Measurements from ENCODE around the gene CD109. TPM values are rescaled to one million over a fixed set of nuclear protein-coding genes. Genes with fewer than 3 reads are reported as not detected.
A peak's percentile ranks its signal among the peaks of the same experiment; 100 is the strongest.

The CD109 gene
- total RNA-seq, 1 experiment from 2014 or later, result 0.18 TPM

GRCh38 chr6:73691512-73691911 is 4.5 kb upstream of the CD109 start:
- Histone ChIP-seq H3K4me3 (ENCODE audit: low read depth, low read length) (no peak overlapping the region), H3K27me3 (replicated peaks; ENCODE audit: control insufficient read depth, insufficient read depth, low read length) (no peaks in the 10 kb centered on the region), H3K4me1 (no peaks in the 10 kb centered on the region), H3K36me3 (ENCODE audit: control insufficient read depth, insufficient read depth, low read length) (no peaks in the 10 kb centered on the region), H3K9me3 (no peaks in the 10 kb centered on the region)
- no peak for DNase-seq
- CTCF ChIA-PET, result no interaction called here
- POLR2A ChIA-PET, result interaction anchor here (0.6 kb wide), 1 partner anchor 56 kb away, joined by 3 read pairs; no protein-coding TSS in a partner anchor
- no TSS peak for BruUV-seq (replicated peaks)
- H3K4me1 Mint-ChIP-seq (ENCODE audit: low read depth, unreplicated experiment), result no peaks in the 10 kb centered on the region
- H3K9me3 Mint-ChIP-seq (ENCODE audit: unreplicated experiment), result no peaks in the 10 kb centered on the region
- H3K4me3 Mint-ChIP-seq (ENCODE audit: unreplicated experiment), result no peak overlapping the region
- TF ChIP-seq CTCF (IDR thresholded peaks at IDR 0.05; ENCODE audit: insufficient read depth in 1 of 2, low read depth in 1 of 2, low read length in 1 of 2, severe bottlenecking in 1 of 2, unreplicated experiment in 1 of 2), result no peak
- no peaks in the 10 kb centered on the region for H3K27me3 Mint-ChIP-seq (ENCODE audit: insufficient read depth, unreplicated experiment)
- no peaks in the 10 kb centered on the region for H3K36me3 Mint-ChIP-seq (ENCODE audit: insufficient read depth, unreplicated experiment)
- no peak overlapping the region for H3K27ac Mint-ChIP-seq (ENCODE audit: unreplicated experiment)
- intact Hi-C loops (cut with micrococcal nuclease; ENCODE audit: unreplicated experiment), result no loop called here

- ChIA-PET POLR2A (interaction anchor here (0.5 kb wide), 1 partner anchor 243 kb away, joined by 3 read pairs; the partner anchor contains the start of gene CGAS), CTCF (no interaction called here)
- no peak overlapping the region for H3K27ac Mint-ChIP-seq (ENCODE audit: unreplicated experiment)
- H3K27me3 Mint-ChIP-seq (ENCODE audit: insufficient read depth, unreplicated experiment), result peaks cover 6% of the 10 kb centered on the region
- H3K36me3 Mint-ChIP-seq (ENCODE audit: insufficient read depth, unreplicated experiment), result no peaks in the 10 kb centered on the region
- TF ChIP-seq CTCF (IDR thresholded peaks at IDR 0.05; ENCODE audit: insufficient read depth in 1 of 2, low read depth in 1 of 2, low read length in 1 of 2, severe bottlenecking in 1 of 2, unreplicated experiment in 1 of 2), result no peak
- no peak for DNase-seq
- Histone ChIP-seq H3K36me3 (ENCODE audit: control insufficient read depth, insufficient read depth, low read length) (no peaks in the 10 kb centered on the region), H3K9me3 (no peaks in the 10 kb centered on the region), H3K4me1 (no peaks in the 10 kb centered on the region), H3K4me3 (ENCODE audit: low read depth, low read length) (no peak overlapping the region), H3K27me3 (replicated peaks; ENCODE audit: control insufficient read depth, insufficient read depth, low read length) (no peaks in the 10 kb centered on the region)
- no peaks in the 10 kb centered on the region for H3K9me3 Mint-ChIP-seq (ENCODE audit: unreplicated experiment)
- no TSS peak for BruUV-seq (replicated peaks)
- H3K4me1 Mint-ChIP-seq (ENCODE audit: low read depth, unreplicated experiment), result no peaks in the 10 kb centered on the region
- intact Hi-C loops (cut with micrococcal nuclease; ENCODE audit: unreplicated experiment), result loop anchor here (2.0 kb wide), 1 partner anchor 20 kb away; no protein-coding TSS in a partner anchor
- peak overlapping the region; percentile 76 for H3K4me3 Mint-ChIP-seq (ENCODE audit: unreplicated experiment)
These were observed 1.1 kb upstream of the CD109 start for GRCh38 chr6:73694711-73695411.

GRCh38 chr6:73696966-73697655 is 1.1 kb downstream of the CD109 start:
- H3K36me3 ChIP-seq (ENCODE audit: control insufficient read depth, insufficient read depth, low read length), result no peaks in the 10 kb centered on the region
- no peaks in the 10 kb centered on the region for H3K4me1 Mint-ChIP-seq (ENCODE audit: low read depth, unreplicated experiment)
- ChIA-PET CTCF (no interaction called here), POLR2A (no interaction called here)
- no peak for TF ChIP-seq CTCF (IDR thresholded peaks at IDR 0.05; ENCODE audit: insufficient read depth in 1 of 2, low read depth in 1 of 2, low read length in 1 of 2, severe bottlenecking in 1 of 2, unreplicated experiment in 1 of 2)
- H3K4me3 Mint-ChIP-seq (ENCODE audit: unreplicated experiment), result no peak overlapping the region
- no TSS peak for BruUV-seq (replicated peaks)
- H3K9me3 Mint-ChIP-seq (ENCODE audit: unreplicated experiment), result no peaks in the 10 kb centered on the region
- H3K9me3 ChIP-seq, result no peaks in the 10 kb centered on the region
- H3K27ac Mint-ChIP-seq (ENCODE audit: unreplicated experiment), result no peak overlapping the region
- no peaks in the 10 kb centered on the region for H3K4me1 ChIP-seq
- intact Hi-C loops (cut with micrococcal nuclease; ENCODE audit: unreplicated experiment), result no loop called here
- H3K27me3 Mint-ChIP-seq (ENCODE audit: insufficient read depth, unreplicated experiment), result peaks cover 8% of the 10 kb centered on the region
- no peak overlapping the region for H3K4me3 ChIP-seq (ENCODE audit: low read depth, low read length)
- H3K36me3 Mint-ChIP-seq (ENCODE audit: insufficient read depth, unreplicated experiment), result no peaks in the 10 kb centered on the region
- DNase-seq, result no peak
- no peaks in the 10 kb centered on the region for H3K27me3 ChIP-seq (replicated peaks; ENCODE audit: control insufficient read depth, insufficient read depth, low read length)

Data from Caco-2 (cell line).